Mammary epithelial cell (primary cell): ENCODE results near the gene MYCN.

Experiments used
- CTCF ChIP-seq, 2 donors: IDR thresholded peaks in 1 of 2; conservative IDR thresholded peaks in 1 of 2; 2 replicates each; pipeline ENCODE4 v1.5.1; 2011 to 2012; ENCODE audit warnings: inconsistent platforms in 2 of 2, low read length in 2 of 2, mild to moderate bottlenecking in 2 of 2, control low read depth in 1 of 2, low read depth in 1 of 2; ENCODE audit not compliant: insufficient read depth in 1 of 2; ENCODE audit errors: extremely low read depth in 1 of 2
- EZH2 ChIP-seq: IDR thresholded peaks from 2 replicates; pipeline ENCODE4 v1.6.1; 2012; ENCODE audit warnings: low read length, inconsistent platforms, borderline replicate concordance

- TF ChIP-seq CTCF (conservative IDR thresholded peaks at IDR 0.05 in 1 of 2, IDR thresholded peaks at IDR 0.05 in 1 of 2; ENCODE audit: extremely low read depth in 1 of 2, insufficient read depth in 1 of 2, low read depth in 1 of 2, low read length in 2 of 2) = no peak
- no peak for TF ChIP-seq EZH2
Measured at GRCh38 chr2:15980605-15981098, 40.3 kb downstream of the MYCN start.
